GM21619 (cell line): Measurements from ENCODE around the gene STIP1.

ENCODE experiments used
- ATAC-seq: cut with Tn5 transposase; IDR thresholded peaks from one replicate; pipeline ENCODE4 v1.9.1; 2021; ENCODE audit not compliant: unreplicated experiment

Gene STIP1

GRCh38 chr11:64235437-64236161, 49.6 kb downstream of the STIP1 start:
- ATAC-seq, result no peak

- ATAC-seq, result no peak
Measured at GRCh38 chr11:64237484-64237951, 51.5 kb downstream of the STIP1 start.

DNA sequence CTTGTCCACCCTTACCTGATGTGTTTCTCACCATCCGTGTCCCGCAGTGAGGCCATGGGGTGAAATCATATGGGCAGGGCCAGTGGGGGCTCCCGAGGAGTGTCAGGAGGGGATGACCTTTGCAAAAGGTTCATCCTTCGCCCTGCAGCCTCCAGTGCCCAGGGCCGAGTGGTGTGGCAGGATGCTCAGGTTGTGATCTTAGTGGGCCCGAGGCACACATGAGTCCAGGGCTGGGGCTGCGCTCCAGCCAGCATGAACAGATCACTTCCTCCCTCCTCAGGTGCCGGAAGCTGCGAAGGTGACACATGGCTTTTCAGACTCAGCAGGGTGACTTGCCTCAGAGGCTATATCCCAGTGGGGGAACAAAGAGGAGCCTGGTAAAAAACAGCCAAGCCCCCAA, 52.1 kb downstream of the STIP1 start:
- ATAC-seq, result no peak

DNA sequence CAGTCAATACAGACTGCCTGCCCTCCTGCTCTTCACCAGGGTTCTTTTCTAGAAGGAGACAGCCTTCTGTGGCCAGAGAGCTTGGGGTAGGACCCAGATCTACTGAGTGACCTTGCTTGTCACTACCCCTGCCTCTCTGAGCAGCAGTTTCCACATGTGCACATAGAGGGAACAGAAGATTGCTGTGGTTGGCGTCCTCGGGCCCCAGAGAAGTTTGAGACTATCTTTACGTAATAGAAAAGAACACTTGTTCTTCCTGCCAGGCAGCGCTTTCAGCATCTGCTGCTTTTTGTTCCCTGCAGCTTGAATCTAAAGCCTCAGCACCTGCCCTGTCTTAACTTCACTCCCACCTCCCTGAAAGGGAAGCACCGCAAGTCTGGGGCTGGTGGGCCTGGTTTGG, 53.0 kb downstream of the STIP1 start:
- ATAC-seq, result no peak

GRCh38 chr11:64239662-64240434, 53.9 kb downstream of the STIP1 start:
- peak; percentile 3 for ATAC-seq

DNA sequence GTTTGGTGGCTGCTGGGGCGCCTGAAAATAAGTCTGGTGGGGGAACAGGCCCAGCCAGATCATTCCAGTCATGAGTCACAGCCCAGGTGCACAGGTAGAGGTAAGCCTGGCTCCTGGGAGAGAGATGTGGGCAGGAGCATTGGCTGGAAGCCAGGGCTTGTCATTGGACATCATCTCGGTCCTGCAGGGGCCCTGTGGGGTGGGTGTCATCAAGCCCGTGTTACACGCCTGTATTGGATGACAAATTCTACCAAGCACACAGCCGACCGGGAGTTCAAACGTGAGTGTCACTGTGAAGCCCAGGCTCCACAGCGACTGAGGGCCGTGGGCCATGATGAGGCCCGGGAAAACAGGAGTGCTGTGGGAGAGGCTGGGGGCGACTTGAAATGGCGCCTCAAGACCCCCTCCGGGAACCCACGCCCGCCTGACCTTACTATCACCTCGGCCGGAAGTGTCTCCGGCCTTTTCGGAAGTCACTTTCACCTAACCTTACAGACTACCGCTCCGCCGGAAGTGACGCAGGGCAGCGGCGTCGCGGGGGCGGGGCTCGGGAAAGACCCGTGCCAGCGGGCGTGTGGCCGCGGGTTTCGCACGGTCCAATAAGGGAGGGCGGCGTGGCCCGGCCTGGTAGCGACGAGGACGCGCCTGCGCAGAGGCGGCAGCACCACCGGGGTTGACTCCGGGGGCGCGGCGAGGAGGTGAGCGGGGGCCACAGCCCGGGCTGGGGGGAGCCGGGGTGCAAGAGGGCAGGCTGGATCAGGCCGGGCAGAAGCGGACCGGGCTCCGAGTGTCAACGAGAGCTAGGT, 54.7 kb downstream of the STIP1 start, which contains the start of gene FKBP2:
TSS of gene FKBP2 (plus strand) at position 661 of the 806 bp plus-strand sequence. CDS start 1,293 bp downstream, outside the sequence.
- peak; percentile 40 for ATAC-seq

GRCh38 chr11:64241241-64241490, 55.2 kb downstream of the STIP1 start:
- ATAC-seq, result no peak

- peak; percentile 43 for ATAC-seq
Measured at GRCh38 chr11:64241491-64242374, 55.8 kb downstream of the STIP1 start.

- no peak for ATAC-seq
Measured at GRCh38 chr11:64243236-64243854, 57.4 kb downstream of the STIP1 start.

DNA sequence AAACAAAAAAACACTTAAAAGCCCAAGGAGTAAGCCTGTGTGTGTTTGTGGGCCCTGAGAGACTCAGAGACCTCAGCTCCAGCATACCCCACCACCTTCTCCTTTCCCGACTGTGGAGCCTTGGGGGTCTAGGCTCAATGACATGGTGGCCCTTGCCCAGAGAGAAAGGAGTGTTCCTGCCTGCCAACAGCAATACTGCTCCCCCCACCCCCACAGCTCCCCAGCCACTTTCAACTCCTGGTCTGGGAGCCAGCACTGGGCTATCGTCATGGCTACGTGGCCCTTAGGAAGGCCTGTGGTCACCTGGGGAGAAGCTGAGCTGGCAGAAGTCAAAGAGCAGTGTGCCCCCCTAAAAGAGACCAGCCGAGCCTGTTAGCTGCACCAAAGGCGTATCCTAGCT, 58.1 kb downstream of the STIP1 start:
- no peak for ATAC-seq

DNA sequence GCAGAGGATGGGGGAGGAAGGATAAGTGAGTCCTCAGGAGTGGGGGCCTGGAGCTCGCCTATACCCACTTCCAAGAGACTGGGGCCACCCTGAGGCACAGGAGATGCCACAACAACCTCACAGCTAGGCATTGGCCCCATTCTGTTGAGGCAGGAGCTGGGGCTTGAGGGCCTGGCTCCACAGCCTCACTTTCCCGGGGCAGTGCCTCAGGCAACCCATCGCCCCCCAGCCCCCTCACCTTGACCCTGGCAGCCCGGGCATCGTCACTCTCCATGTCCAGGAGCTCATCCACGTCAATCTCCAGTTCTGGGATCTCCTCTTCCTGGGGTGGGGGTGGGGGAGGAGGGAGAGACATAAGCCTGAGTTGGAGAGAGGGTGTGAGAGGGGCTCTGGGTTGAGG, 59.0 kb downstream of the STIP1 start:
- ATAC-seq, result no peak

DNA sequence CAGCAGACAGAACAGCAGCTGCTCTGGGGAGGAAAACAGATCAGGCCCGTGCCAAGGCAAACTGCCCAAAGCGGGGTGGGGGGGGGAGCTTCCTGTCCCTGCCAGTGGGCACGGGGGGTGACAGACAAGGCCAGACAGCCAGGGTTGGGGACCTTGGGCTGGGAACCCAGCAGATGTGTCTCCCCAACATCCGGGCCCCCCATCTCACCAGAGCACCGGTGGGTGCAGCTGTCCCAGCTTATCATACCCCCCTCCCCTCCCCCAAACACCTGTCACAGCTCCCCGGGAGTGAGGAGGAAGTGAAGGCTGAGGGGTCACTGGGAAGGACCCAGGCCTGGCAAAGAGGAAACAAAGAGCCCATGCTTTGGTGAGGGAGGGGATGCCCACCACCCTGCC, 59.4 kb downstream of the STIP1 start:
- ATAC-seq, result no peak

GRCh38 chr11:64245797-64246620, 60.0 kb downstream of the STIP1 start:
- ATAC-seq, result no peak

DNA sequence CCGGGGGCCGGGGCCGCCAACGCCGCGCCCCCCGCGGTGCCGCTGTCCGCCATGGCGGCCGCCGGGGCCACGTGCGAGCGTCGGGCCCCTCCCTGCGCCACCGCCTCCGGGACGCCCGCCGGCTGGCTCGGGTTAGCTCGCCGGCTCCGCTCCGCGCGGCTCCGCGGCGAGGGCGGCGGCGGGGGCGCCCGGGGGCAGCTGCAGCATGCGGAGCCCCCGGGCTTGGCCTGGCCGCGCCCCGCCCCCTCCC, 60.6 kb downstream of the STIP1 start:
- peak; percentile 5 for ATAC-seq

- peak; percentile 30 for ATAC-seq
Measured at GRCh38 chr11:64246871-64247728, 61.1 kb downstream of the STIP1 start, which contains the start of gene PPP1R14B. Gene PPP1R14B (minus strand): TSS chr11:64246943. CDS start chr11:64246673, 270 bp downstream.

DNA sequence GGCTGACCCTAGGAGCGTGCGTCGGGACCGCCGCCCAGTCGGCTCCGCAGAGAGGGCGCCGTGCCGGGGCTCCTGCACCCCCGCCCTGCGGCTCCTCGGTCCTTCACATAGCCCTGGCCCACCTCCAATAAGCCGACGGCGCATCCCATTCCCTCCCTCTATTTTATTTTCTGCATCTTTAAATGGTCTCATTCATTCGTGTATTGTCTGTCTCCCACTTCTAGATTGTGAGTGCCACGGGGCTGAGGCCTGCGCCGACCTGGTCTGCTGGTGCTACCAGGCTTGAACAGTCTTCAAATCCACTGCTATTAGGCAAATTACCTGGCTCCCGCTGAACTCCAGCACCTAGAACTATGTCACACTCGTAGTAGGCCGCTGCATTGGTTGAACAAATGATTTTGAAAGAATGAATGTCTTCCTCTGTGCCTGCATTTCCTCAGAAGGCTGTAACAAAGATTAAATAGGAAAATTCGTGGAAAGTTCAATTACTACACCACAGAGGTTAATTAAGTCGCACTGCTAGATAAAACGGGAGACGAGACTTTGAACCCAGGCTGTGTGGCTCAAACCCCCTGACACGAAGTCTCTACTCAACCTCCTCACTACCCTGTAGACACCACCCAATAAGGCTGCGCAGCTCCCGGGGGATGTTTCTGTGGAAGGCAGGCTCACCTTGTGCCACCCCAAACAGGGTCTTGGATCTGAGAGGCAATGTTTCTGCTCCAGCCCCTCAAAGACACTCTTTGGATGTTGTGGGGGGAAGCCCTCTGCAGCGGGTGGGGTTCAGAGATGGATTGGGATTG, 62.0 kb downstream of the STIP1 start:
- ATAC-seq, result no peak

DNA sequence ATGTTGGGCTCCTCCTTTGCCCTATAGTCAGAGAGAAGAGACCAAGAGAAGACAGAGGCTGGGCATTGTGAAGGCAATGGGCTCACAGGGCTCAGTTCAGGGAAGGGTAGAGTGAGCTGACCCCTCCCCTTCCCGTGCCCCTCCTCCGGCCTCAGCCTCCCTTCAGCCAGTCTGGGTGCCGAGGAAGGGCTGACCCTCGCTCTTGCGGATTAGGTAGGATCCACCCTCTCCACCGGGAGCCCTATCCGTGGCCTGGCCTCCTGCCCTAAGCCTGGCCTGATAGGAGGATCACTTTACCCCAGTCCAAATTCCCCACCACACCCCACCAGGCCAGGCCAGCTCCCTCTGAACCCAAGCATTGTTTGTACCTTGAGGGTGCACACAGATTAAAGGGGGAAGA, 62.6 kb downstream of the STIP1 start:
- no peak for ATAC-seq

GRCh38 chr11:64249038-64249437, 63.1 kb downstream of the STIP1 start:
- ATAC-seq, result no peak
